Limb (tissue), 2 donors: ENCODE measurements around the gene ABHD17A.
"Not testable (repeated sequence)": the region's sequence is repeated elsewhere in the genome, so short reads cannot be mapped to it uniquely, and the experiment has no call there.

Source experiments
- DNase-seq, 2 donors: peaks; one replicate each; pipeline ENCODE4 v3.0.0-alpha.2; 2016; ENCODE audit errors: extremely low spot score in 2 of 2

The ABHD17A gene

GRCh38 chr19:1881393-1882088 lies 3.8 kb downstream of the ABHD17A start:
- not testable (repeated sequence) for DNase-seq

DNA sequence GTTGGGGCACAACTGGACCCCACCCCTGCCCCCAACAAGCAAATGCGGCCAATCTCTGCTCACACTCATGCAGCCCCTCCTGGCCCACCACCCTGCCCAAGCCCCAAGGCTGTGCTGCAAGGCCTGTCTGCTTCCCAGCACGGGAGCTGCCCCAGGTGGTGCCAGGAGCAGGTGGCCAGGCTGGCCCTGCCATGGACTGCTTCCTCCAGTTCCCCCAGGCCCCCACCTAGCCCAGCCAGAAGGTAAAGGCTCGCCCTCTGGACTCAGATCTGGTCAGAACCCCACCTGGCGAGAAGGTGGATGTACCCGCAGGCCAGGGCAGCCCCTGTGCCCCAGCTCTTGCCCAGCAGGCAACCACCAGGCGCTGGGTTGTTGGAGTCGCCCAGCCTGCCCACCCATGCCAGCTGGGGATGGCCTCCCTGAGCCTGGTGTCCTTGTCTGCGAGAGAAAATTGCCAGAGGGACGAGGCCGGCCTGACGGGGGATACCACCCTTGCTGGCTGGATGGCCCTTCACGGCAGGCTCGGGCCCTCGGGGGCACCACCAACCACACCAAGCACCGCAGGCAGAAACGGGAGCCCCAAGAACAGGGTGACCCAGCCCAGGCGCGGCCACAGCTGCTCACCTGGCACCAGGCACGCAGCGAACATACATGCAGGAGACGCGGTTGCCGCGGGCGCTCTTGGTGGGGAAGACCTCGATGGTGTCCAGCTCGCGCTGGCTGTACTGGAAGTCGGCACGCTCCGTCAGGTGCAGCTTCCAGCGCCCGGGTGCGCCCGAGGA lies 4.5 kb downstream of the ABHD17A start:
- DNase-seq: no peak

DNA sequence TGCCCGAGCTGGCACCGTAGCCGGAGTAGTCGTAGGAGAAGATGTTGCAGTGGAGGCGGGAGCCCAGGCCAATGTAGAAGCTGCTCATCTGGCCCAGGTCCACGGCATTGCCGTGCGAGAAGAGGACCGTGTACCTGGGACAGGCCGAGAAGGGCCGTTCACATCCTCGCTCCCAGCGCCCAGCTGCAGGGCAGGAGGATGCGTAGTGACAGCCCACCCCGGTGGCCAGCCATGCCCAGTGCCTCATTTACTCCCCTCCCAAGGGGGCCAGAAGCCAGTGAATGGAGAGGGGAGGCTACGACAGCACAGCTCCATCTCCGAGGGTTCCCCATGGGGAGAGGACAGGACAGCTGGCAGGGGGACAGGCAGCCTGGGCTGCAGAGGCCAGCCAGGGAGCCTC lies 5.3 kb downstream of the ABHD17A start:
- not testable (repeated sequence) for DNase-seq

- DNase-seq: not testable (repeated sequence)
Measured at GRCh38 chr19:1878583-1878982, 6.7 kb downstream of the ABHD17A start.

DNA sequence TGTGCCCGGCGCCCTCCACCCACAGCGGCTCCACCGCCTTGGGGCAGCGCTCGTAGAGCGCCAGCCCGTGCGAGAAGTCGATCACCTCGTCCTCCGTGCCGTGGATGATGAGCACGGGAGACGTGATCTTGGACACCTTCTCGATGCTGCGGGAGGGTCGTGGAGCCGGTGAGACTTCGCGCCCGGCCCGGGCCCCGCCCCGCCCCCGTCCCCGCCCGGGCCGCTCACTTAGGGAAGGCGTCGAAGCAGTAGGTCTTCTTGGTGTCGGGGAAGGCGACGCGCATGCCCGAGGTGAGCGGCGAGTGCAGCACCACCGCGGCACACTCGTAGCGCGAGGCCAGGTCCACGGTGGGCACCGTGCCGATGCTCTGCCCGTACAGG lies 8.0 kb downstream of the ABHD17A start:
- not testable (repeated sequence) for DNase-seq

DNA sequence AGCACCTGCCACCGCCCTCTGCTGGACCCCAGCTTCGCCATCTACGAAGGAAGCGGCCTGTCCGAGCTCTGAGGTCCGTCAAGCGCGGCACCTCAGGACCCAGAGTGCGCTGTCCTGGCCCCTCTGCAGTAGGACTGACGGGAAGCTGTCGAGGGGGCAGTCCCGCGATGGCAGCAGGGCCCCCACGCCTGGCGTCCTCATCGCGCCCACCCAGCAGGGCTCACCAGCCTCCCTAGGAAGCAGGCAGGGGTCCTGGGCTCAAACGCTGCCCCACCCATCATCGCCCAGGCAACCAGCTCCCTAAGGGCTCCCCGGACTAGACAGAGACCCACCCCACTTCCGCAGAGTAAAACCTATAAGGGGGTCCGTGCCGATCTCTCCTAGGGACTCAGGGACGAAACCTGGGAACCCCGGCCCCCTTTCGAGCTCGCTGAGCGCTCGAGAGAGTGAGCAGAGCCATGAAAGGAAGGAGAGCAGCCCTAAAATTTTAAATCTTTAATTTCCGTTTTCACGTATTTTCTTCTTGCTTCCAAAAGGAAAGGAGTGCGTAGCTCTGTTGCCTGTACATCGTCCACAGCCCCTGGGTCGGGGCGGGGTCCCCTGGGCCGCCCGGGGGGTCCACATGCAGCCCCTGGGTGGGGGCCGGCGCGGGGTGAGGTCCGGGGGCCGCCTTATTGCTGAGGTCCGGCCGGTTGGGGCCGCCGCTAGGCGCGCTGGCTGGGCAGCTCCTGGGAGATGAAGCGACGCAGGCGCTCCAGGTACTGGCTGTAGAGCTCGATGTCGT lies 8.6 kb downstream of the ABHD17A start:
- DNase-seq: not testable (repeated sequence)

DNA sequence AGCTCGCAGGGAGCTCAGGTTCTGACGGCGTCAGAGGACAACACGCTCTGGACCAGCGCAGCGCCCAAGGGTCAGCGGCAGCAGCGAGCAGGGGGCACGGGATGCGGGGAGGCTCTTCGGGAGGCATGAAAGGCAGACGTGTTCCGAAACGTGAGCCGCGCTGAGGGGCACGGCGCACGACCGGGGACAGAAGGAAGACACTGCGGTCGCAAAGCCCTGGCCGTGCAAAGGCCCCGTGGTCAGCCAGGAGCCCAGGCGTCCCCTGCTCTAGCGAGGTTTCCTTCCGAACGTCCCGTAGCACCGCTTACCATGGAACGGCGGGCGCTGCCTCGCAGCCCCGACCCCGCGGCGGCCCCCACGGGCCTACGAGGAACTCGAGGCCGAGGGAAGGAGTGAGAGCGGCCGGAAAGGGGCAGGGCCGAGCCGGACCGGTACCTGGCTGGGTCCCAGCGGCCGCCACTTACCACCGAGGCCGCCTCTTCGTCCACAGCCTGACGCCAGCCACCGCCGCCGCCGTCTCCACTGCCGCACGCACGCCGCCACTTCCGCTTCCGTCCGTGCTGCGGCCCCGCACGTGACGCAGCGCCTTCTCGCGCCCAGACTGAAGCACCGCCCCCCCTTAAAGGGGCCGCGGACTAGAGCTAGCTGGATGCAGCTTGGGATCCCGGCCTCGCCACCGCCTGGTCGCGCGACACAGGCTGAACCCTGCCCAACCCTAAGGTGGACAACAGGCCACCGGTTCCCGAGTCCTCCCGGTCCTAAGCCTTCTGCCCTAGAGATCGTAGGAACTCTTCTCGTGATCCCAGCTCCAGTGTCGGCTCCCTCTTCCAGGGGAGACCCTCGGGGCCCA lies 9.4 kb downstream of the ABHD17A start:
- DNase-seq: peak; percentile 92 to 93

GRCh38 chr19:1875265-1875645 lies 10.0 kb downstream of the ABHD17A start:
- not testable (repeated sequence) for DNase-seq

GRCh38 chr19:1874554-1875185 lies 10.6 kb downstream of the ABHD17A start:
- DNase-seq: no peak

- no peak for DNase-seq
Measured at GRCh38 chr19:1873524-1874473, 11.5 kb downstream of the ABHD17A start.

DNA sequence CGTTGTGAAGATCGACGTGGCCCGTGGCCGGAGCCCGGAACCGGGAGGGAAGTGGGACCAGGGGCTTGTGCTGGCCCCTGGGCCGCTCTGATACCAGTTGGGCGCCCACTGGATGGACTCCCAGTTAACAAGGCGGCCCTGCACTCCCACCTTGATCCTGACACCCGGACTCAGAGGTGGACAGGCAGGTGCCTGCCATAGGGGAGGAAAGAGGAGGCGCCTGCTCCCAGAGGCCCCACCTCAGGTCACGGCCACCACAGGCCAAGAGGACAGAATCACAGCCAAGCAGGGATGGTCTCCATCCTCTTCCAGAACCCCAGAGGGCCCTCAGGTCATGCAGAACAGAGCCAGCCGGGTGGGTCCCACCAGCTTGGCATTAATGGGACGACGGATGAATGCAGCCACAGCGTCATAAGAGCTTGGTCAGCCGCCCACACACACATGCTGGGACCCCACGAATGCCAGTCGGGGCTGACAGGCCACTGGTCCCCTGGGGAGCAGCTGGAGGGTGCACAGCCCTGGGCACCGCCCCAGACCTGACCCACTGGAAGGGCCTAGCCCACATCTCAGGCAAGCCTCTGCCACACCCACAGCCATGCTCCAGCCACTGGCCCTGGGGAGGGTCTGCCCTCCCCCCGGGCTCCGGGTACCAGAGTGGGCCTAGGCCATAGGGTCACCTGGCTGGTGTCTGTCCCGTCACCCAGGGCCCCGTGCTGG lies 12.3 kb downstream of the ABHD17A start:
- no peak for DNase-seq

DNA sequence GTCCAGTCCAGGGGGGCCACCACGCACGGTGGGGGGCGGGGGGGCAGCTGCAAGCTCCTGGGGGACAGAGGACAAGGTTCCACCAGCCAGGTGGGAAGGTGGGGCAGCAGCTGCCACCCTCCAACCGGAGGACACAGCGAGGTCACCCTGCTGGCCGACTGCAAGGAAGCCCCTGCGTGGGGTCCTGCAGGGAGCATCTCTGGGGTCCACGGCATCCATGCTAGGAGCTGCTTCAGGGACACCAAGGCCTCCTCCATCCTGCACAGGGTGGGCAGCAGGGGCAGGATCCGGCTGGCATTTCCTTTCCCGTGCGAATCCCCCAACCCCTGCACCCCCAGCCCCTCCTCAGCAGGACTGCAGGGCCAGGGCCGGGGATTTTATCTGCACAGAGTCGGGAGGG lies 13.7 kb downstream of the ABHD17A start:
- DNase-seq: no peak

GRCh38 chr19:1871140-1871597 lies 14.1 kb downstream of the ABHD17A start:
- DNase-seq: no peak

DNA sequence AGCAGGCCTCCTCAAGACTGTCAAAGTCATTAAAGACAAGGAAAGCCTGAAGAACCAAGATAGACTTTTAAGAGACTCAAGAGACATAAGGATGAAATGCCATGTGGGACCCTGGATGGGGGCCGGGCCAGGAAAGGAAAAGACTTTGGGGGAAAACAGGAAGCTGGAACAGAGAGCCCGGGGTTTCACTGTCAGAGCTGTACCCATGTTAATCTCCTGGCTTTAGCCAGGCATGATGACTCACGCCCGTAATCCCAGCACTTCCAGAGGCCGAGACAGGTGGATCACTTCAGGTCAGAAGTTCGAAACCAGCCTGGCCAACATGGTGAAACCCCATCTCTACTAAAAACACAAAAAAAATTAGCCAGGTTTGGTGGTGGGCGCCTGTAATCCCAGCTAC lies 16.3 kb downstream of the ABHD17A start:
- DNase-seq: no peak

DNA sequence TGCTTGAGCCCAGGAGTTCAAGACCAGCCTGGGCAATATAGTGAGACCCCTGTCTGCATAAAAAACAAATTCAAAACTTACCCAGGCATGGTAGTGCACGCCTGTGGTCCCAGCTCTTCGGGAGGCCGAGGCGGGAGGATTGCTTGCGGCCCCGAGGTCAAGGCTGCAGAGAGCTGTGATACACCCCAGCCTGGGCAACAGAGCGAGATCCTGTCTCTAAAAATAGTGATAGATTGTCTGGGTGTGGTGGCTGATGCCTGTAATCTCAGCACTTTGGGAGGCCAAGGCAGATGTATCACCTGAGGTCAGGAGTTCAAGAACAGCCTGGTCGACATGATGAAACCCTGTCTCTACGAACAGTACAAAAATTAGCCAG lies 18.0 kb downstream of the ABHD17A start:
- no peak for DNase-seq

GRCh38 chr19:1866693-1867348 lies 18.5 kb downstream of the ABHD17A start:
- DNase-seq: no peak

DNA sequence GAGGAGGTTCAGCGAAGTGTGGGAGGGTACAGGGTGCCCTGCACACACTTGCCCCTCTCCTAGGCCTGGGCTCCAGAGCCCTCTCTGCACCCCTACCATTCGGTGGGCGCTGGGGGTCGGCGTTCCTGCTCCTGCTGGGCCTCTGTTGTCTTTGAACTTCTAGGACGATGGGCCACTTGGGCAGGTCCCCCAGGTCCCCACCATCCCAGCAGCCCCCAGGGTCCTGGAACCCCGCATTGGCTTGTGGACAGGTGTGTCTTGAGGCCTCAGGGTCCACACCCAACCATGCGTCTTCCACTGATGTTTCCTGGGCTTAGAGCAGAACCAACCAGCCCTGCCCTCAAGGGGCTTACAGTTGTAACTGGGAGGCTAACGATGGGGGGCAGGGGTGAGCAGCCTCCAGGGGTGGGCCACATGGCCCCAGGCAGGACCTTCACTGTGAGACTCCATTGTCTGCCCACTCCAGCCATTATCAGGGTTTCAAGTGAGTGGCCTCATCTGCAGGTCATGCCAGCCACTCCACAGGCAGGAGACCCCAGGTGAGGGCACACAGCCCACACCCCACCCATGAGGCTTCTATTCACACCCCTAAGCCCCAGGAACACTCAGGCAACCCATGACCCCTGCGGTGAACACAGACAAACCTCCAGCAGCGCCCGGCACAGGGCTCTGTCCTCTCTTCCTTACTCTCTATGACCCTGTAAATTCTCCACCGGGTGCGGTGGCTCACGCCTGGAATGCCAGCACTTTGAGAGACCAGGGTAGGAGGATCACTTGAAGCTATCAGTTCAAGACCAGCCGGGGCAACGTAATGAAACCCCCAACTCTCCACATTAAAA lies 19.9 kb downstream of the ABHD17A start:
- no peak for DNase-seq
